ENCODE data around the gene TSFM. TPM values are rescaled to one million over a fixed set of nuclear protein-coding genes. Genes with fewer than 3 reads are reported as not detected.

TSFM gene
- total RNA-seq, 1 experiment from 2014 or later, result 53.2 TPM

- Histone ChIP-seq H3K9ac (ENCODE audit: low read length) (no peak overlapping the region), H3K4me1 (ENCODE audit: control insufficient read depth in 1 of 2, insufficient read depth in 2 of 2, low read length in 2 of 2) (peaks cover 14 to 50% of the 10 kb centered on the region in 2 experiments), H3K79me2 (ENCODE audit: insufficient read depth, low read length) (peaks cover 25% of the 10 kb centered on the region), H3K9me3 (ENCODE audit: control insufficient read depth in 1 of 2, insufficient read depth in 1 of 2, low read depth in 1 of 2, low read length in 2 of 2) (no peaks in the 10 kb centered on the region), H4K20me1 (ENCODE audit: insufficient read depth) (no peaks in the 10 kb centered on the region), H3K9me2 (ENCODE audit: insufficient read depth) (no peaks in the 10 kb centered on the region), H3K27ac (ENCODE audit: low read depth, low read length) (no peak overlapping the region), H3K4me2 (ENCODE audit: low read length) (no peak overlapping the region), H3K27me3 (ENCODE audit: insufficient read depth, low read length) (no peaks in the 10 kb centered on the region), H3K4me3 (replicated peaks in 1 of 2; ENCODE audit: low read depth in 1 of 2, low read length in 2 of 2) (no peak overlapping the region), H3K36me3 (ENCODE audit: control insufficient read depth in 1 of 2, insufficient read depth in 2 of 2, low read length in 2 of 2) (peaks cover 6 to 27% of the 10 kb centered on the region in 2 experiments; a peak in 3 of 4 replicates), H2AFZ (ENCODE audit: low read depth, low read length, poor library complexity, severe bottlenecking) (no peak overlapping the region)
- intact Hi-C loops (cut with micrococcal nuclease), result no loop called here
- ChIA-PET CTCF (no interaction called here), POLR2A (no interaction called here), RAD21 (ENCODE audit: low non-redundant PET in 1 of 2, low total read pairs in 2 of 2, uncharacterized antibody in 2 of 2, unreplicated experiment in 2 of 2) (no interaction called here)
- ATAC-seq, result no peak
- TF ChIP-seq POLR2A (IDR thresholded peaks at IDR 0.05; ENCODE audit: borderline replicate concordance, extremely low read depth, insufficient read depth, insufficient read length) (no peak), EGR1 (IDR thresholded peaks at IDR 0.05; ENCODE audit: low read depth) (no peak), SIN3A (IDR thresholded peaks at IDR 0.05; ENCODE audit: low read depth) (no peak), MAX (IDR thresholded peaks at IDR 0.05) (no peak), YY1 (IDR thresholded peaks at IDR 0.05; ENCODE audit: extremely low read depth, insufficient replicate concordance, low read depth, low read length) (no peak), EZH2 (IDR thresholded peaks at IDR 0.05) (no peak), FOSL1 (IDR thresholded peaks at IDR 0.05; ENCODE audit: low read depth) (no peak), RAD21 (IDR thresholded peaks at IDR 0.05; ENCODE audit: low read depth) (no peak), ZNF274 (IDR thresholded peaks at IDR 0.05; ENCODE audit: low read depth, low read length) (no peak), SP1 (IDR thresholded peaks at IDR 0.05; ENCODE audit: low read depth) (no peak), SRF (IDR thresholded peaks at IDR 0.05; ENCODE audit: low read depth) (no peak), EZH2phosphoT487 (IDR thresholded peaks at IDR 0.05; ENCODE audit: borderline replicate concordance) (no peak), CTCF (IDR thresholded peaks at IDR 0.05 in 2 of 3, conservative IDR thresholded peaks at IDR 0.05 in 1 of 3; ENCODE audit: borderline replicate concordance in 1 of 3, insufficient read depth in 1 of 3, low read depth in 2 of 3, low read length in 2 of 3) (no peak), ATF3 (IDR thresholded peaks at IDR 0.05) (no peak), ZBTB33 (IDR thresholded peaks at IDR 0.05; ENCODE audit: extremely low read depth, insufficient replicate concordance, low read length) (no peak), ZFX (IDR thresholded peaks at IDR 0.05) (no peak), REST (IDR thresholded peaks at IDR 0.05; ENCODE audit: low read depth) (no peak), POLR2AphosphoS5 (IDR thresholded peaks at IDR 0.05; ENCODE audit: low read depth, low read length) (no peak)
- DNase-seq (ENCODE audit: low read depth, low spot score), result no peak
- BruUV-seq (replicated peaks), result no TSS peak
Measured at GRCh38 chr12:57769594-57769993, 13.0 kb upstream of the TSFM start.
